Neural crest cell (in vitro differentiated cells): ENCODE data around the gene NTN4. TPM values are rescaled to one million over a fixed set of nuclear protein-coding genes. Genes with fewer than 3 reads are reported as not detected.

ENCODE experiments used
- DNase-seq: peaks from one replicate; pipeline ENCODE4 v3.0.0; 2021; ENCODE audit warnings: low read depth, mixed read lengths, low spot score
- H3K27ac Mint-ChIP-seq: one replicate; pipeline ENCODE4 v1.8.0; 2021; ENCODE audit warnings: mild to moderate bottlenecking, mixed read lengths; ENCODE audit not compliant: unreplicated experiment
- H3K27me3 Mint-ChIP-seq: 2 replicates; pipeline ENCODE4 v1.8.0; 2021; ENCODE audit warnings: low read depth, mild to moderate bottlenecking, mixed read lengths
- H3K36me3 Mint-ChIP-seq: 2 replicates; pipeline ENCODE4 v1.8.0; 2021; ENCODE audit warnings: low read depth, mild to moderate bottlenecking, mixed read lengths
- H3K4me1 Mint-ChIP-seq: 2 replicates; pipeline ENCODE4 v1.8.0; 2021; ENCODE audit warnings: mixed read lengths
- H3K4me3 Mint-ChIP-seq: one replicate; pipeline ENCODE4 v1.8.0; 2021; ENCODE audit warnings: mild to moderate bottlenecking, mixed read lengths
- H3K9me3 Mint-ChIP-seq: 2 replicates; pipeline ENCODE4 v1.8.0; 2021; ENCODE audit warnings: mixed read lengths
- total RNA-seq: library from RNA; stranded (reverse); gene quantifications from 2 replicates; pipeline ENCODE4 v1.2.1, GENCODE V29; 2021
- TF ChIP-seq, protein P1 (sequence below): fragments of 200-600 bp; sonication (generic); conservative IDR thresholded peaks from 2 replicates; pipeline ENCODE4 v1.5.0; 2021; ENCODE audit warnings: antibody characterized with exemption, mild to moderate bottlenecking

The NTN4 gene
- total RNA-seq, 1 donor from 2014 or later, result 6.0 TPM

DNA sequence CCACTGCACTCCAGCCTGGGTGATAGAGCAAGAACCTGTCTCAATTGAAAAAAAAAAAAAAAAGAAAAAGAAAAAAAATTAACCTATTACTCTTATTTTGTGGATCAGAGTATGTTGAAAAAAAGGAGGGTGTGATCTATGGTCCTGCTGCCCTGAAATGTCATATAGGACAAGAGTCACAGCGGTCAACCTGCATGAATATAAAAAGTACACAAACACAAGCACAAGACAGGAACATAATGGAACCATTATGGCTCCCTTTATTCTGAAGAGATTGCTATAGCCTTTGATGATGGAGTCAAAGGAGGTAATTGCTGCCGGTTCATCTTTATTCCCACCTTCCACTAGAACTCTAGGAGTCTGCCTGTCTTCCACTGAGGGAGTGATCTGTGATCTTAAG lies 96.9 kb downstream of the NTN4 start:
- Mint-ChIP-seq H3K4me1 (peaks cover 6% of the 10 kb centered on the region), H3K4me3 (no peak overlapping the region), H3K27ac (no peak overlapping the region), H3K27me3 (no peaks in the 10 kb centered on the region), H3K36me3 (no peaks in the 10 kb centered on the region), H3K9me3 (no peaks in the 10 kb centered on the region)
- no peak for DNase-seq
- TF ChIP-seq, protein P1, sequence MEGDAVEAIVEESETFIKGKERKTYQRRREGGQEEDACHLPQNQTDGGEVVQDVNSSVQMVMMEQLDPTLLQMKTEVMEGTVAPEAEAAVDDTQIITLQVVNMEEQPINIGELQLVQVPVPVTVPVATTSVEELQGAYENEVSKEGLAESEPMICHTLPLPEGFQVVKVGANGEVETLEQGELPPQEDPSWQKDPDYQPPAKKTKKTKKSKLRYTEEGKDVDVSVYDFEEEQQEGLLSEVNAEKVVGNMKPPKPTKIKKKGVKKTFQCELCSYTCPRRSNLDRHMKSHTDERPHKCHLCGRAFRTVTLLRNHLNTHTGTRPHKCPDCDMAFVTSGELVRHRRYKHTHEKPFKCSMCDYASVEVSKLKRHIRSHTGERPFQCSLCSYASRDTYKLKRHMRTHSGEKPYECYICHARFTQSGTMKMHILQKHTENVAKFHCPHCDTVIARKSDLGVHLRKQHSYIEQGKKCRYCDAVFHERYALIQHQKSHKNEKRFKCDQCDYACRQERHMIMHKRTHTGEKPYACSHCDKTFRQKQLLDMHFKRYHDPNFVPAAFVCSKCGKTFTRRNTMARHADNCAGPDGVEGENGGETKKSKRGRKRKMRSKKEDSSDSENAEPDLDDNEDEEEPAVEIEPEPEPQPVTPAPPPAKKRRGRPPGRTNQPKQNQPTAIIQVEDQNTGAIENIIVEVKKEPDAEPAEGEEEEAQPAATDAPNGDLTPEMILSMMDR, result no peak

DNA sequence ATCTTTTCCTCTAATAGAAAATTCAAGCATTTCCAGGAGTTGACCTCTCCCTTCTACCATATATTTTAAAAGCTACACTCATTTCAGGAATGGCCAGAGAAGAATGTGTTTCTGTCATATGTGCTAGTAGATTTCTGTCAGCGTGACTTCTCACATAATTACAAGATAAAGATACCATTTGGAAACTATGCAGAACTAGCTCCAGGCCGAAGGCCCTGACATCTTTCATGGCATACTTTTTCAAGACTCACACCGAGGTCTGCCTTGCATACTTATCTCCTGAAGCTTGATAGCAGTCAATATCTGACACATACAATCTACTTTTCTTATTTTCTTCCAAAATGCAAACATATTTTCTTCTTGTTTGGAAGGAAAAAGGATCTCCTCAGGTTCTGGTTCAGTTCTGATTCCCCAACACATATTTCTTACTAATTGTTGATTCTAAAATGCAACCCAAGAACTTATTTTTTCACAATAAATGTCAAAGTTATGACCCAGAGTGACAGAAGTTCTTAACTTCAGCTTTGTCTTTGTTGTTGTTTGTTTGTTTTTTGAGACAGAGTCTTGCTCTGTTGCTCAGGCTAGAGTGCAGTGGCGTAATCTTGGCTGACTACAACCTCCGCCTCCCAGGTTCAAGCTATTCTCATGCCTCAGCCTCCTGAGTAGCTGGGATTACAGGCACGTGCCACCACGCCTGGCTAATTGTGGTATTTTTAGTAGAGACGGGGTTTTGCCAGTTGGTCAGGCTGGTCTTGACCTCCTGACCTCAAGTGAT lies 99.5 kb downstream of the NTN4 start:
- no peak for DNase-seq
- H3K9me3 Mint-ChIP-seq, result no peaks in the 10 kb centered on the region
- TF ChIP-seq, protein P1, result no peak
- H3K4me3 Mint-ChIP-seq, result no peak overlapping the region
- H3K27me3 Mint-ChIP-seq, result no peaks in the 10 kb centered on the region
- H3K36me3 Mint-ChIP-seq, result no peaks in the 10 kb centered on the region
- no peak overlapping the region for H3K27ac Mint-ChIP-seq
- H3K4me1 Mint-ChIP-seq, result peaks cover 6% of the 10 kb centered on the region

DNA sequence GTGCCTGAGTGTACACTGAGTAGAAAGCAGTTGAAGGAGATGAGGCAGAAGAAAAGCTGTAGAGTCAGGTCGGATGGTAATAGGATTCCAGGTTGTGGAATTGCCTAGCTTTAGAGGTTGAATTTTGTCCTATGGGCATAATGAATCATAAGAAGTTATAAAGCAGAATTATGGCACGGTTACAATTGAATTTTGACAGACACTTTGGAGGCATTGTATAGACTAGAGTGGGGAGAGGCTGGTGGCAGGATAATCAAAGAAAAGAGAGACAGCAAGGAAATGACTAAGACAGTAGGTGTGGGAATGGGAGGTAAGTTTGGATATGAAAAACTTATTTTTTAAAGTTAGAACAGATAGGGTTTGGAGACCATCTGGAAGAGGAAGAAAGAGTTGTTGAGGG lies 102.6 kb downstream of the NTN4 start:
- Mint-ChIP-seq H3K9me3 (no peaks in the 10 kb centered on the region), H3K36me3 (no peaks in the 10 kb centered on the region), H3K4me3 (no peak overlapping the region), H3K4me1 (no peaks in the 10 kb centered on the region), H3K27ac (no peak overlapping the region), H3K27me3 (no peaks in the 10 kb centered on the region)
- TF ChIP-seq, protein P1, result no peak
- no peak for DNase-seq

DNA sequence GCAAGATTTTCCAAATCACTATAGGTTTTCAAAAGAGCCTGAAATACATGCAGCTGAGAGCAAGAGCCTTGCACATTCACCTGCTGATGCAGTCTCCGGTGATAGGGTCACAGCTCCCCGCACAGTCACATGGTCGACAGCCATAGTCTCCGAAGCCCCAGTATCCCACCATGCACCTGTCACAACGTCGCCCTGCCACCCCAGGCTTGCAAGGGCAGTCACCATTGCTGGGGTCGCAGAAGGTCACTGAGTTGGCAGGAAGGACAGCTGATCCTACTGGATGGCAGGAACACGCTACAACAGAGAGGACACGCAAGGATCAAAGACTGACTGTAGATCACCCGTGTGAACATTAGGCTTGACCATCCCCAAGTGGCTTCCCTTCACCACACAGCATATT lies 107.1 kb downstream of the NTN4 start:
- peaks cover 3% of the 10 kb centered on the region for H3K27me3 Mint-ChIP-seq
- H3K27ac Mint-ChIP-seq, result no peak overlapping the region
- H3K36me3 Mint-ChIP-seq, result peaks cover 7% of the 10 kb centered on the region
- TF ChIP-seq, protein P1, result no peak
- no peak overlapping the region for H3K4me3 Mint-ChIP-seq
- H3K4me1 Mint-ChIP-seq, result no peaks in the 10 kb centered on the region
- H3K9me3 Mint-ChIP-seq, result no peaks in the 10 kb centered on the region
- no peak for DNase-seq

DNA sequence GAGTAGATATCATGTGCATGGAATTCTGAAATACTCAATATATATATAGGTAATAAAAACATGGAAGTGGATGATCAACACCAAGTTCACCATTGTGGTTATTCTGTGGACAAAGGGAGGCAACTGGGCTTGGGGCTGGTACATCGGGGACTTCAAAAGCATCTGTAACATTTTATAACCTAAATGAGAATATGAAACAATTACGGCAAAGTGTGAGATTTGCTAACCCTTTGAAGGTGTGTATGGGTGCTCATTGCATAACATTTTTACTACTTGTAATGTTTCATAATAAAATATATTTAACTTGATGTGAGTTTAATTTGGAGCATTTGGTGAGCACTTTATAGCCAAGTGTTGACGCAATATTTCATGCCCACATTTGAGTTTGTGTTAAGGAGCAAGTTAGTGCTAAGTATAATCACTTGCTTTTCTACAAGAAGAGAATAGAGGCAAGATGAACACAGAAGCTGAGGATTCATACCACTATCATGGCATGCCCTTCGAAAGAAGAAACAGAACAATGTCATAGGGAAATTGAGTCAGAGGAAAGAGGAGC lies 109.3 kb downstream of the NTN4 start:
- H3K9me3 Mint-ChIP-seq, result peaks cover 3% of the 10 kb centered on the region
- peaks cover 10% of the 10 kb centered on the region for H3K36me3 Mint-ChIP-seq
- no peaks in the 10 kb centered on the region for H3K4me1 Mint-ChIP-seq
- no peak overlapping the region for H3K4me3 Mint-ChIP-seq
- TF ChIP-seq, protein P1, result no peak
- no peak overlapping the region for H3K27ac Mint-ChIP-seq
- H3K27me3 Mint-ChIP-seq, result peaks cover 3% of the 10 kb centered on the region
- DNase-seq, result no peak
